ENCODE results near the gene PRM2. TPM values are rescaled to one million over a fixed set of nuclear protein-coding genes. Genes with fewer than 3 reads are reported as not detected.

PRM2 gene
- total RNA-seq, 1 donor from 2014 or later: not detected

GRCh38 chr16:11272484-11272883 lies 3.8 kb downstream of the PRM2 start:
- Mint-ChIP-seq H3K4me3 (ENCODE audit: unreplicated experiment) (no peak overlapping the region), H3K9me3 (ENCODE audit: low read depth) (peaks cover 2% of the 10 kb centered on the region), H3K27me3 (ENCODE audit: low read depth) (no peaks in the 10 kb centered on the region), H3K27ac (ENCODE audit: unreplicated experiment) (no peak overlapping the region), H3K4me1 (ENCODE audit: low read depth) (no peaks in the 10 kb centered on the region), H3K36me3 (ENCODE audit: low read depth) (no peaks in the 10 kb centered on the region)
- TF ChIP-seq, protein P1, sequence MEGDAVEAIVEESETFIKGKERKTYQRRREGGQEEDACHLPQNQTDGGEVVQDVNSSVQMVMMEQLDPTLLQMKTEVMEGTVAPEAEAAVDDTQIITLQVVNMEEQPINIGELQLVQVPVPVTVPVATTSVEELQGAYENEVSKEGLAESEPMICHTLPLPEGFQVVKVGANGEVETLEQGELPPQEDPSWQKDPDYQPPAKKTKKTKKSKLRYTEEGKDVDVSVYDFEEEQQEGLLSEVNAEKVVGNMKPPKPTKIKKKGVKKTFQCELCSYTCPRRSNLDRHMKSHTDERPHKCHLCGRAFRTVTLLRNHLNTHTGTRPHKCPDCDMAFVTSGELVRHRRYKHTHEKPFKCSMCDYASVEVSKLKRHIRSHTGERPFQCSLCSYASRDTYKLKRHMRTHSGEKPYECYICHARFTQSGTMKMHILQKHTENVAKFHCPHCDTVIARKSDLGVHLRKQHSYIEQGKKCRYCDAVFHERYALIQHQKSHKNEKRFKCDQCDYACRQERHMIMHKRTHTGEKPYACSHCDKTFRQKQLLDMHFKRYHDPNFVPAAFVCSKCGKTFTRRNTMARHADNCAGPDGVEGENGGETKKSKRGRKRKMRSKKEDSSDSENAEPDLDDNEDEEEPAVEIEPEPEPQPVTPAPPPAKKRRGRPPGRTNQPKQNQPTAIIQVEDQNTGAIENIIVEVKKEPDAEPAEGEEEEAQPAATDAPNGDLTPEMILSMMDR (IDR thresholded peaks at IDR 0.05): no peak
- DNase-seq (ENCODE audit: low spot score): no peak

DNA sequence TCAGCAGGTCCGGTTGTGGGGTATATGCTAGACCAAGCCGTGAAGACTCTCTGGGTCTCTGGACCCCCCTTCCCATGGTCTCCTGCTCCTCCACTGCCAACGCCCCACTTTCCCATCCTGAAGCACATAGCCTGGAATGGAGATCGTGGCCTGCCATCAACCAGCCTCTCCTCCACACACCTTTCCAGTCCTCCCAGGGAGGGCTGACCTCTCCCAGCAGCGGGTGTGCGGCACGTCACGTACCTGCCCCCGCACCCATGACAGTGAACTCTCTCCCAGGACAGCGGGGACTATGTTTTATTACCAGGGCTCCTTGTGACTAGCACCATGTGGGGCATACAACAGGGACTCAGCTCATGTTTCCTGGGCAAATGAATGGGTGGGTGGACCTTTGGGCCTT lies 4.7 kb downstream of the PRM2 start:
- H3K9me3 Mint-ChIP-seq (ENCODE audit: low read depth): no peaks in the 10 kb centered on the region
- TF ChIP-seq, protein P1 (IDR thresholded peaks at IDR 0.05): no peak
- DNase-seq (ENCODE audit: low spot score): no peak

DNA sequence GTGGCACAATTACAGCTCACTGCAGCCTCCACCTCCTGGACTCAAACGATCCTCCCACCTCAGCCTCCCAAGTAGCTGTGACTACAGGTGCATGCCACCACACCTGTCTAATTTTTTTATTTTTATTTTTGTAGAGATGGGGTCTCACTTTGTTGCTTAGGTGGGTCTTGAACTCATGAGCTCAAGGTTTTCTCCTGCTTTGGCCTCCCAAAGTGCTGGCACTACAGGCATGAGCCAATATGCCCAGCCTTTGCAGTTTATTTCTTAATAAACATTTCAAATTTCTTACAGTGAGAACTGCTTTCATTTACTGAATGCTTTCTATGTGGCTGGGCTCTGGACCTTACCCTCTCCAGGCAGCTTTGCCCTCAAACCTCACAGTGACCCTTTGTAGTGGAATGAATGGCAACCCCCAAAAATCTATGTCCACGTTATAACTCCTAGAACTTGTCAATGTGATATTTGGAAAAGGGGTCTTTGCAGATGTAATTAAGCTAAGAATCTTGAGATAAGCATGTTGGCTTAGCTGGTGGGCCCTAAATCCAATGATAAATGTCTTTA lies 5.6 kb downstream of the PRM2 start:
- Mint-ChIP-seq H3K36me3 (ENCODE audit: low read depth) (no peaks in the 10 kb centered on the region), H3K9me3 (ENCODE audit: low read depth) (no peaks in the 10 kb centered on the region), H3K4me1 (ENCODE audit: low read depth) (no peaks in the 10 kb centered on the region), H3K27me3 (ENCODE audit: low read depth) (no peaks in the 10 kb centered on the region), H3K27ac (ENCODE audit: unreplicated experiment) (no peak overlapping the region), H3K4me3 (ENCODE audit: unreplicated experiment) (no peak overlapping the region)
- no peak for DNase-seq (ENCODE audit: low spot score)
- TF ChIP-seq, protein P1 (IDR thresholded peaks at IDR 0.05): no peak

More for the DNA sequence above, 4.7 kb downstream of the PRM2 start:
- Mint-ChIP-seq H3K27me3 (ENCODE audit: low read depth) (no peaks in the 10 kb centered on the region), H3K36me3 (ENCODE audit: low read depth) (no peaks in the 10 kb centered on the region), H3K27ac (ENCODE audit: unreplicated experiment) (no peak overlapping the region), H3K4me3 (ENCODE audit: unreplicated experiment) (no peak overlapping the region), H3K4me1 (ENCODE audit: low read depth) (no peaks in the 10 kb centered on the region)

DNA sequence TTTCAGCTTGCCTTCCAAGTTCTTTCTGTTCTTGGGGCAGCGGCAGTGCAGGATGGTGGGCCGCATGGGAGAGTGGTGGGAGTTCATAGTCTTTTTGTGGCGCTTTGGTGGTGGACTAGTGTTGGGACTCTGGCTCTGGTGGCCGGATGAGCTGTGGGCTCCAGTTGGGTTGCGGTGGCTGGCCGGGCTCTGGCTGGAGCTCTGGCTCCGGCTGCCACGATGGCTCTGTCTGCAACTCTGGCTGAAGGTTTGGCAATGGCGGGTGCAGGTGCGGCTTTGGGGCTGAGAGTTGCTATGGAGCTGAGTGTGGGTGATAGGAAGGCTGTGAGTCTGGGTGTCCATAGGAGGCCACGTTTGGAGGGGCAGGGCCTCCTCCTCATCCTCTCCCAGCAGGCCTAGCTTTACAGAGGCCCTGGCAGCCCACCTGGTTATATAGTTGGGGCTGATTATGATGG lies 7.3 kb downstream of the PRM2 start, which contains the start of gene TNP2:
Gene TNP2, minus strand, starts transcription at position 405 of the 455 bp plus-strand sequence. Its CDS starts 63 bp downstream, at position 342.
- no peaks in the 10 kb centered on the region for H3K27me3 Mint-ChIP-seq (ENCODE audit: low read depth)
- no peaks in the 10 kb centered on the region for H3K36me3 Mint-ChIP-seq (ENCODE audit: low read depth)
- no peaks in the 10 kb centered on the region for H3K9me3 Mint-ChIP-seq (ENCODE audit: low read depth)
- DNase-seq (ENCODE audit: low spot score): no peak
- H3K4me1 Mint-ChIP-seq (ENCODE audit: low read depth): no peaks in the 10 kb centered on the region
- TF ChIP-seq, protein P1 (IDR thresholded peaks at IDR 0.05): no peak
- H3K27ac Mint-ChIP-seq (ENCODE audit: unreplicated experiment): no peak within 1 kb of the TSS
- no peak within 1 kb of the TSS for H3K4me3 Mint-ChIP-seq (ENCODE audit: unreplicated experiment)

GRCh38 chr16:11265124-11265523 lies 11.2 kb downstream of the PRM2 start:
- Mint-ChIP-seq H3K36me3 (ENCODE audit: low read depth) (no peaks in the 10 kb centered on the region), H3K27ac (ENCODE audit: unreplicated experiment) (no peak overlapping the region), H3K27me3 (ENCODE audit: low read depth) (peaks cover 3% of the 10 kb centered on the region), H3K4me1 (ENCODE audit: low read depth) (no peaks in the 10 kb centered on the region), H3K4me3 (ENCODE audit: unreplicated experiment) (no peak overlapping the region), H3K9me3 (ENCODE audit: low read depth) (no peaks in the 10 kb centered on the region)
- no peak for DNase-seq (ENCODE audit: low spot score)
- TF ChIP-seq, protein P1 (IDR thresholded peaks at IDR 0.05): no peak

Measured in chondrocyte (in vitro differentiated cells).